ENCODE data around the gene TMEM150A.

Gene TMEM150A

GRCh38 chr2:85591563-85591962, 10.9 kb downstream of the TMEM150A start:
- Mint-ChIP-seq H3K4me3 (no peak overlapping the region), H3K27ac (no peak overlapping the region), H3K4me1 (ENCODE audit: low read depth) (peaks cover 23% of the 10 kb centered on the region), H3K9me3 (no peaks in the 10 kb centered on the region), H3K36me3 (ENCODE audit: low read depth) (no peaks in the 10 kb centered on the region), H3K27me3 (no peaks in the 10 kb centered on the region)

DNA sequence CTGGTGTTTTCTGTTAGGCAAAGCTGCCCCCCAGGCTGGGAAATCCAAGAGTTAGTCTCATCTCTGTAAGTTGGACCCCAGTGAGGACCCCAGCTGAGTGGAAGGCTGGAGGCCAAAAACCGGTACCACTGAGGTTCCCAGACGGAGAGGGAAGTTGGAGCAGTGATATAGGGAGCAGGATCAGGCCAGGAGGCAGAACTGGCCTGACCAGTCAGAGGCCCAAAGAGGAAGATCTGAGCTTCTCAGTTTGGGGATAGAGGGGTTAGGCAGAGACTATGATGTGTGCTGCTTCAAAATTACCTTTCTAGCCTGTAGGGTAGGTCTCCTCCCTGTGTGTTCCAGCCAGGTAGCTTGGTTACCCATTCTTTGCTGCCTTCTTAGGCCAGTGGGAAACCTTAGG, 11.5 kb downstream of the TMEM150A start:
- Mint-ChIP-seq H3K27ac (no peak overlapping the region), H3K4me1 (ENCODE audit: low read depth) (peaks cover 21% of the 10 kb centered on the region), H3K9me3 (no peaks in the 10 kb centered on the region), H3K36me3 (ENCODE audit: low read depth) (no peaks in the 10 kb centered on the region), H3K4me3 (no peak overlapping the region), H3K27me3 (no peaks in the 10 kb centered on the region)

GRCh38 chr2:85589982-85590791, 12.3 kb downstream of the TMEM150A start:
- Mint-ChIP-seq H3K9me3 (no peaks in the 10 kb centered on the region), H3K4me1 (ENCODE audit: low read depth) (peaks cover 28% of the 10 kb centered on the region)

DNA sequence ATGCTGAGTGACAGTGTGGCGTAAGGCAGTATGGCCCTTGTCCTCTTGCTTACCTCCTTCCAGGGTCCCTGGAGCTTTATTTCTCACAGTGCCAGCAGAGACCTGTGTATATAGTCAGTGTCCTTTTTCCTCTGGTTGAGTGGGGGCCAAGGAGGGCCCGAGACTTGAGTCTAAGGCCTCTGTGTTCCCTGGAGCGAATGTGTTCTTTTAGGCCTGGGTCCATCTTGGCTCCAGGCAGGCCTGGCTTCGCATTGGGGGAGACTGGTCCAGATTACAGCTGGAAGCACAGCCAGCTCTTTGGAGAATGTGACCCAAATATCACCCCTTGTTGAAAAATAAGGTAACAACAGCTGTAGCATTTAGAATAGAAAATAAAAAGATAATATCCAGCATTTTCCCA, 13.3 kb downstream of the TMEM150A start:
- Mint-ChIP-seq H3K27ac (no peak overlapping the region), H3K9me3 (no peaks in the 10 kb centered on the region), H3K27me3 (no peaks in the 10 kb centered on the region), H3K4me3 (no peak overlapping the region), H3K4me1 (ENCODE audit: low read depth) (peaks cover 28% of the 10 kb centered on the region), H3K36me3 (ENCODE audit: low read depth) (no peaks in the 10 kb centered on the region)

More at GRCh38 chr2:85589982-85590791, 12.3 kb downstream of the TMEM150A start:
- no peaks in the 10 kb centered on the region for H3K36me3 Mint-ChIP-seq (ENCODE audit: low read depth)
- H3K4me3 Mint-ChIP-seq = no peak overlapping the region
- H3K27ac Mint-ChIP-seq = peak overlapping the region; percentile 33
- H3K27me3 Mint-ChIP-seq = no peaks in the 10 kb centered on the region

- Mint-ChIP-seq H3K4me1 (ENCODE audit: low read depth) (peaks cover 30% of the 10 kb centered on the region), H3K4me3 (no peak overlapping the region), H3K27me3 (no peaks in the 10 kb centered on the region), H3K9me3 (no peaks in the 10 kb centered on the region), H3K36me3 (ENCODE audit: low read depth) (no peaks in the 10 kb centered on the region), H3K27ac (peak overlapping the region; percentile 12)
Observed at GRCh38 chr2:85588645-85589044, 13.9 kb downstream of the TMEM150A start.

DNA sequence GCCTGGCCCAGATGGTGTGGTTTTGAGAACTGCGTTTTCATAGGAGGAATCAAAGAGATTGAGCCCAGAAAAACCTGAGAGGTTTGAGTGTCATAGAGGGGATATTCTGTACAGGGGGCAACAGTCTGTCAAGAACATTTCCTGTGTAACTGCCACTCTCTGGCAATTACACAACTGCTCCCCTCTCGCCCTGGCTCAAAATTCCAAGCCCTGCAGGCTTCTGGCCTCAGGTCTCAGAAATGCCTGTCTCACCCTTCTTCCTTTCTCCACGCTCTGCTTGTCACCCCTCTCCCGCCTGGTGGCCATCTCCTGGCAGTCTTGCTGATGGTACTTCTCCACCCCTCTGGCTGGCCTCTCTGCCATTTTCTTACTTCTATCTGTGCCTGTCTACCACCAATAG, 14.3 kb downstream of the TMEM150A start:
- Mint-ChIP-seq H3K4me3 (no peak overlapping the region), H3K4me1 (ENCODE audit: low read depth) (peaks cover 34% of the 10 kb centered on the region), H3K27me3 (no peaks in the 10 kb centered on the region), H3K36me3 (ENCODE audit: low read depth) (no peaks in the 10 kb centered on the region), H3K27ac (peak overlapping the region; percentile 12), H3K9me3 (no peaks in the 10 kb centered on the region)

GRCh38 chr2:85585781-85586105, 16.8 kb downstream of the TMEM150A start:
- Mint-ChIP-seq H3K9me3 (no peaks in the 10 kb centered on the region), H3K27ac (peak overlapping the region; percentile 81), H3K27me3 (no peaks in the 10 kb centered on the region), H3K4me1 (ENCODE audit: low read depth) (peaks cover 45% of the 10 kb centered on the region), H3K36me3 (ENCODE audit: low read depth) (peaks cover 18% of the 10 kb centered on the region), H3K4me3 (peak overlapping the region; percentile 81)

- Mint-ChIP-seq H3K4me1 (ENCODE audit: low read depth) (peaks cover 49% of the 10 kb centered on the region), H3K4me3 (peak overlapping the region; percentile 81), H3K9me3 (no peaks in the 10 kb centered on the region), H3K27me3 (no peaks in the 10 kb centered on the region), H3K36me3 (ENCODE audit: low read depth) (peaks cover 21% of the 10 kb centered on the region), H3K27ac (peak overlapping the region; percentile 81)
Observed at GRCh38 chr2:85584857-85585780, 17.4 kb downstream of the TMEM150A start.

- Mint-ChIP-seq H3K27ac (peak within 1 kb of the TSS; percentile 83), H3K27me3 (no peaks in the 10 kb centered on the region), H3K4me3 (peak within 1 kb of the TSS; percentile 81), H3K4me1 (ENCODE audit: low read depth) (peaks cover 54% of the 10 kb centered on the region), H3K9me3 (no peaks in the 10 kb centered on the region), H3K36me3 (ENCODE audit: low read depth) (peaks cover 21% of the 10 kb centered on the region)
Observed at GRCh38 chr2:85584354-85584856, 18.1 kb downstream of the TMEM150A start, which contains the start of gene VAMP5. Gene VAMP5 (plus strand): TSS chr2:85584431. CDS start chr2:85584491, 60 bp downstream.

- Mint-ChIP-seq H3K4me1 (ENCODE audit: low read depth) (peaks cover 60% of the 10 kb centered on the region), H3K27me3 (no peaks in the 10 kb centered on the region), H3K36me3 (ENCODE audit: low read depth) (peaks cover 21% of the 10 kb centered on the region), H3K27ac (peak overlapping the region; percentile 83), H3K9me3 (no peaks in the 10 kb centered on the region), H3K4me3 (peak overlapping the region; percentile 81)
Observed at GRCh38 chr2:85583667-85584353, 18.7 kb downstream of the TMEM150A start.

DNA sequence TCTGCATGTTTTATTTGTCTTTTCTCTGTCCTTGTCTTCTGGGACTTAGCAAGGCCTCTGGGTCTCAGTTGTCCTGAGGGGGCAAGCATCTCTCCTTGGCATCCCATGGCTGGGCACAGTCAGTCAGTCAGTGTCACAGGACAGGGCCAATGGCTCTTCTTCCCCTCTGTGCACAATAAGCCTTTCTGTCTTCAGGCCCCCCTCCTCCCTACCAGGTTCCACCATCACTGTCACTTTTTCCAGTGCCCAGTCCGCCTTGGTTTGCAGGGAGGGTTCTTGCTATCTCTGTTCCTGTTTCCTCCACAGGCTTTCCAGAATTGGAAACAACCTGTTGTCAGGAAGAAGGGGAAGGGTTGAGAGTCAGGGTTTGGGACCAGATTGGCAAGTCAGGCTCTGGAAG, 20.0 kb downstream of the TMEM150A start:
- Mint-ChIP-seq H3K4me1 (ENCODE audit: low read depth) (peaks cover 66% of the 10 kb centered on the region), H3K4me3 (no peak overlapping the region), H3K9me3 (no peaks in the 10 kb centered on the region), H3K27me3 (no peaks in the 10 kb centered on the region), H3K27ac (no peak overlapping the region), H3K36me3 (ENCODE audit: low read depth) (peaks cover 21% of the 10 kb centered on the region)

GRCh38 chr2:85580206-85580605, 22.3 kb downstream of the TMEM150A start:
- H3K27ac Mint-ChIP-seq = peak overlapping the region; percentile 40
- no peaks in the 10 kb centered on the region for H3K27me3 Mint-ChIP-seq
- peaks cover 58% of the 10 kb centered on the region for H3K4me1 Mint-ChIP-seq (ENCODE audit: low read depth)
- no peak overlapping the region for H3K4me3 Mint-ChIP-seq
- no peaks in the 10 kb centered on the region for H3K9me3 Mint-ChIP-seq
- peaks cover 21% of the 10 kb centered on the region for H3K36me3 Mint-ChIP-seq (ENCODE audit: low read depth)

- peaks cover 51% of the 10 kb centered on the region for H3K4me1 Mint-ChIP-seq (ENCODE audit: low read depth)
- H3K27me3 Mint-ChIP-seq = no peaks in the 10 kb centered on the region
- H3K4me3 Mint-ChIP-seq = peak overlapping the region; percentile 97
- H3K27ac Mint-ChIP-seq = peak overlapping the region; percentile 86
- no peaks in the 10 kb centered on the region for H3K9me3 Mint-ChIP-seq
- H3K36me3 Mint-ChIP-seq (ENCODE audit: low read depth) = peaks cover 21% of the 10 kb centered on the region
Observed at GRCh38 chr2:85579266-85579935, 23.1 kb downstream of the TMEM150A start.

Data from stimulated activated naive CD8-positive, alpha-beta T cell treated with anti-CD3 and anti-CD28 coated beads, Interleukin-15, Interleukin-2, amounts not matched to agents 100 ng/mL and 50 ng/mL, for 24 hours (primary cell).